Mesenchymal stem cell (in vitro differentiated cells and primary cell): ENCODE results near the gene ESCO1.

Source experiments
- DNase-seq: peaks from one replicate; pipeline ENCODE4 v3.0.0-alpha.2; 2013
- H2AFZ ChIP-seq: one replicate; pipeline ENCODE4 v1.6.1; 2013; ENCODE audit warnings: low read depth, mild to moderate bottlenecking, control low read depth, inconsistent platforms, low read length, moderate library complexity
- H2AK5ac ChIP-seq: 2 replicates; pipeline ENCODE4 v1.6.1; 2013; ENCODE audit warnings: low read length, moderate library complexity, mild to moderate bottlenecking, inconsistent platforms; ENCODE audit not compliant: severe bottlenecking
- H2BK120ac ChIP-seq: one replicate; pipeline ENCODE4 v1.6.1; 2013; ENCODE audit warnings: low read depth, mild to moderate bottlenecking, inconsistent platforms, low read length, moderate library complexity
- H2BK12ac ChIP-seq, 2 experiments: one replicate each; pipeline ENCODE4 v1.6.1; 2013; ENCODE audit warnings: inconsistent platforms in 2 of 2, low read length in 2 of 2, mild to moderate bottlenecking in 2 of 2, moderate library complexity in 2 of 2, control low read depth in 1 of 2
- H2BK15ac ChIP-seq: one replicate; pipeline ENCODE4 v1.6.1; 2013; ENCODE audit warnings: mild to moderate bottlenecking, low read depth, inconsistent platforms; ENCODE audit not compliant: poor library complexity, severe bottlenecking
- H2BK5ac ChIP-seq: 2 replicates; pipeline ENCODE4 v1.6.1; 2013; ENCODE audit warnings: low read depth, mild to moderate bottlenecking, low read length, control low read depth, inconsistent platforms; ENCODE audit not compliant: poor library complexity, severe bottlenecking
- H3K14ac ChIP-seq, 2 experiments: one replicate each; pipeline ENCODE4 v1.6.1; 2013; ENCODE audit warnings: inconsistent platforms in 2 of 2, low read length in 2 of 2, control low read depth in 1 of 2, mild to moderate bottlenecking in 1 of 2, moderate library complexity in 1 of 2
- H3K18ac ChIP-seq, 2 experiments: one replicate each; pipeline ENCODE4 v1.6.1; 2013; ENCODE audit warnings: inconsistent platforms in 2 of 2, low read length in 2 of 2, control low read depth in 1 of 2, low read depth in 1 of 2, mild to moderate bottlenecking in 1 of 2
- H3K23ac ChIP-seq, 2 experiments: one replicate each; pipeline ENCODE4 v1.6.1; 2013; ENCODE audit warnings: inconsistent platforms in 2 of 2, low read length in 2 of 2, mild to moderate bottlenecking in 2 of 2, moderate library complexity in 2 of 2, control low read depth in 1 of 2
- H3K27ac ChIP-seq: 2 replicates; pipeline ENCODE4 v1.5.1; 2013; ENCODE audit warnings: mild to moderate bottlenecking, moderate library complexity, low read length, control low read depth, inconsistent platforms; ENCODE audit not compliant: poor library complexity, severe bottlenecking
- H3K27me3 ChIP-seq, 2 experiments: 2 replicates each; pipeline versions ENCODE4 v1.6.1 to v1.7.0; 2013; ENCODE audit warnings: low read length in 2 of 2, mild to moderate bottlenecking in 2 of 2, moderate library complexity in 2 of 2, control low read depth in 1 of 2, inconsistent platforms in 1 of 2; ENCODE audit not compliant: control insufficient read depth in 1 of 2, insufficient read depth in 1 of 2
- H3K36me3 ChIP-seq, 2 experiments: 2 replicates each; pipeline versions ENCODE4 v1.6.1 to v1.7.0; 2013; ENCODE audit warnings: low read length in 2 of 2, control low read depth in 1 of 2, inconsistent platforms in 1 of 2, low read depth in 1 of 2, mild to moderate bottlenecking in 1 of 2; ENCODE audit not compliant: insufficient read depth in 2 of 2, control insufficient read depth in 1 of 2
- H3K4ac ChIP-seq, 2 experiments: one replicate each; pipeline ENCODE4 v1.6.1; 2013; ENCODE audit warnings: inconsistent platforms in 2 of 2, low read length in 2 of 2, mild to moderate bottlenecking in 2 of 2, moderate library complexity in 2 of 2, control low read depth in 1 of 2, low read depth in 1 of 2
- H3K4me1 ChIP-seq: 2 replicates; pipeline ENCODE4 v1.6.1; 2013; ENCODE audit warnings: low read depth, low read length, control low read depth; ENCODE audit not compliant: control insufficient read depth, insufficient read depth
- H3K4me2 ChIP-seq: 2 replicates; pipeline ENCODE4 v1.6.1; 2013; ENCODE audit warnings: low read length, mild to moderate bottlenecking, inconsistent platforms; ENCODE audit not compliant: poor library complexity, severe bottlenecking
- H3K4me3 ChIP-seq, 2 experiments: 2 replicates each; pipeline versions ENCODE4 v1.5.1 to v1.7.0; 2013; ENCODE audit warnings: low read length in 2 of 2, mild to moderate bottlenecking in 2 of 2, control low read depth in 1 of 2, low read depth in 1 of 2; ENCODE audit not compliant: insufficient read depth in 1 of 2
- H3K79me1 ChIP-seq: replicated peaks from 2 replicates; pipeline ENCODE4 v1.6.1; 2013; ENCODE audit warnings: mild to moderate bottlenecking, control low read depth, low read length, inconsistent platforms; ENCODE audit not compliant: poor library complexity, severe bottlenecking
- H3K9ac ChIP-seq: 2 replicates; pipeline ENCODE4 v1.7.0; 2013; ENCODE audit warnings: mild to moderate bottlenecking, low read length, moderate library complexity
- H3K9me3 ChIP-seq: 2 replicates; pipeline ENCODE4 v1.7.0; 2013; ENCODE audit warnings: mild to moderate bottlenecking, low read length; ENCODE audit not compliant: control insufficient read depth
- H4K8ac ChIP-seq: one replicate; pipeline ENCODE4 v1.6.1; 2013; ENCODE audit warnings: inconsistent platforms, mild to moderate bottlenecking, low read length, moderate library complexity
- H4K91ac ChIP-seq: one replicate; pipeline ENCODE4 v1.6.1; 2013; ENCODE audit warnings: mild to moderate bottlenecking, low read length, inconsistent platforms
- WGBS: methylation state at CpG from one replicate; pipeline ENCODE4 v1.1.7; 2013; ENCODE audit warnings: mixed read lengths; 5-methylcytosine and 5-hydroxymethylcytosine counted together

Gene ESCO1

GRCh38 chr18:21575656-21576055, 24.8 kb downstream of the ESCO1 start:
- Histone ChIP-seq H3K4me2 (no peak overlapping the region), H3K27me3 (no peaks in the 10 kb centered on the region), H3K4me3 (no peak overlapping the region), H2AFZ (no peak overlapping the region), H3K9ac (no peak overlapping the region), H4K91ac (no peak overlapping the region), H3K23ac (no peak overlapping the region), H2BK12ac (no peak overlapping the region), H2AK5ac (no peak overlapping the region), H3K4me1 (peaks cover 2% of the 10 kb centered on the region), H4K8ac (no peak overlapping the region), H3K27ac (no peak overlapping the region), H3K18ac (no peak overlapping the region), H2BK120ac (no peak overlapping the region), H2BK15ac (no peak overlapping the region), H3K4ac (no peak overlapping the region), H3K9me3 (no peaks in the 10 kb centered on the region), H2BK5ac (no peak overlapping the region), H3K14ac (no peak overlapping the region), H3K79me1 (peaks cover 15% of the 10 kb centered on the region), H3K36me3 (peaks cover 14 to 59% of the 10 kb centered on the region in 2 experiments)
- WGBS = 100% methylated on average over 2 of the region's 4 CpGs
- no peak for DNase-seq

GRCh38 chr18:21571772-21572171, 28.7 kb downstream of the ESCO1 start:
- no peaks in the 10 kb centered on the region for H3K9me3 ChIP-seq
- H4K91ac ChIP-seq = no peak overlapping the region
- no peaks in the 10 kb centered on the region for H3K4me1 ChIP-seq
- H3K18ac ChIP-seq = no peak overlapping the region
- H2AK5ac ChIP-seq = no peak overlapping the region
- H2BK15ac ChIP-seq = no peak overlapping the region
- H3K4ac ChIP-seq = no peak overlapping the region
- DNase-seq = no peak
- H2BK5ac ChIP-seq = no peak overlapping the region
- H3K36me3 ChIP-seq = peaks cover 17 to 89% of the 10 kb centered on the region in 2 experiments
- H3K27me3 ChIP-seq = no peaks in the 10 kb centered on the region
- H3K4me3 ChIP-seq = no peak overlapping the region
- no peak overlapping the region for H2AFZ ChIP-seq
- no peak overlapping the region for H2BK120ac ChIP-seq
- no peak overlapping the region for H4K8ac ChIP-seq
- no peak overlapping the region for H3K27ac ChIP-seq
- H3K23ac ChIP-seq = no peak overlapping the region
- H3K79me1 ChIP-seq = peaks cover 15% of the 10 kb centered on the region
- H3K4me2 ChIP-seq = no peak overlapping the region
- H3K9ac ChIP-seq = no peak overlapping the region
- no peak overlapping the region for H3K14ac ChIP-seq
- H2BK12ac ChIP-seq = no peak overlapping the region

- no peak overlapping the region for H4K91ac ChIP-seq
- no peak overlapping the region for H3K4me2 ChIP-seq
- no peak overlapping the region for H3K18ac ChIP-seq
- no peaks in the 10 kb centered on the region for H3K9me3 ChIP-seq
- no peak for DNase-seq
- no peak overlapping the region for H3K9ac ChIP-seq
- H2BK120ac ChIP-seq = no peak overlapping the region
- no peak overlapping the region for H3K4ac ChIP-seq
- H2AK5ac ChIP-seq = no peak overlapping the region
- H2BK5ac ChIP-seq = no peak overlapping the region
- no peaks in the 10 kb centered on the region for H3K4me1 ChIP-seq
- H3K27ac ChIP-seq = no peak overlapping the region
- H3K23ac ChIP-seq = no peak overlapping the region
- no peak overlapping the region for H3K4me3 ChIP-seq
- no peak overlapping the region for H2AFZ ChIP-seq
- H3K14ac ChIP-seq = no peak overlapping the region
- H3K36me3 ChIP-seq = peaks cover 31 to 66% of the 10 kb centered on the region in 2 experiments
- no peak overlapping the region for H2BK15ac ChIP-seq
- no peak overlapping the region for H2BK12ac ChIP-seq
- peaks cover 10% of the 10 kb centered on the region for H3K79me1 ChIP-seq
- H3K27me3 ChIP-seq = no peaks in the 10 kb centered on the region
- no peak overlapping the region for H4K8ac ChIP-seq
Measured at GRCh38 chr18:21559195-21559594, 41.3 kb downstream of the ESCO1 start.

GRCh38 chr18:21557607-21558253, 42.8 kb downstream of the ESCO1 start:
- Histone ChIP-seq H3K4me1 (no peaks in the 10 kb centered on the region), H2AFZ (no peak overlapping the region), H2BK120ac (no peak overlapping the region), H3K4me2 (no peak overlapping the region), H3K4me3 (no peak overlapping the region), H3K14ac (no peak overlapping the region), H2BK12ac (no peak overlapping the region), H4K8ac (no peak overlapping the region), H2BK5ac (no peak overlapping the region), H3K9me3 (no peaks in the 10 kb centered on the region), H2AK5ac (no peak overlapping the region), H3K79me1 (peaks cover 9% of the 10 kb centered on the region), H3K27me3 (no peaks in the 10 kb centered on the region), H4K91ac (no peak overlapping the region), H3K36me3 (peaks cover 29 to 61% of the 10 kb centered on the region in 2 experiments), H3K4ac (no peak overlapping the region), H3K18ac (no peak overlapping the region), H3K9ac (no peak overlapping the region), H2BK15ac (no peak overlapping the region), H3K27ac (no peak overlapping the region), H3K23ac (no peak overlapping the region)
- WGBS = 98% methylated on average over 6 of the region's 6 CpGs
- no peak for DNase-seq
